ENCODE measurements around the gene SLC2A2. TPM values are rescaled to one million over a fixed set of nuclear protein-coding genes. Genes with fewer than 3 reads are reported as not detected.

SLC2A2 gene
- total RNA-seq, 1 experiment from 2014 or later = not detected

GRCh38 chr3:171023566-171023965 lies 3.0 kb downstream of the SLC2A2 start:
- TF ChIP-seq, protein P1, sequence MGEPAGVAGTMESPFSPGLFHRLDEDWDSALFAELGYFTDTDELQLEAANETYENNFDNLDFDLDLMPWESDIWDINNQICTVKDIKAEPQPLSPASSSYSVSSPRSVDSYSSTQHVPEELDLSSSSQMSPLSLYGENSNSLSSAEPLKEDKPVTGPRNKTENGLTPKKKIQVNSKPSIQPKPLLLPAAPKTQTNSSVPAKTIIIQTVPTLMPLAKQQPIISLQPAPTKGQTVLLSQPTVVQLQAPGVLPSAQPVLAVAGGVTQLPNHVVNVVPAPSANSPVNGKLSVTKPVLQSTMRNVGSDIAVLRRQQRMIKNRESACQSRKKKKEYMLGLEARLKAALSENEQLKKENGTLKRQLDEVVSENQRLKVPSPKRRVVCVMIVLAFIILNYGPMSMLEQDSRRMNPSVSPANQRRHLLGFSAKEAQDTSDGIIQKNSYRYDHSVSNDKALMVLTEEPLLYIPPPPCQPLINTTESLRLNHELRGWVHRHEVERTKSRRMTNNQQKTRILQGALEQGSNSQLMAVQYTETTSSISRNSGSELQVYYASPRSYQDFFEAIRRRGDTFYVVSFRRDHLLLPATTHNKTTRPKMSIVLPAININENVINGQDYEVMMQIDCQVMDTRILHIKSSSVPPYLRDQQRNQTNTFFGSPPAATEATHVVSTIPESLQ (CRISPR knock-in tag; IDR thresholded peaks at IDR 0.05) = no peak
- no peak for TF ChIP-seq AFF4 (CRISPR knock-in tag; IDR thresholded peaks at IDR 0.05; ENCODE audit: borderline replicate concordance)
- no peak for TF ChIP-seq HMGA2 (CRISPR knock-in tag; IDR thresholded peaks at IDR 0.05)
- TF ChIP-seq GRHL2 (CRISPR knock-in tag; IDR thresholded peaks at IDR 0.05; ENCODE audit: insufficient replicate concordance, severe bottlenecking) = no peak
- TF ChIP-seq, protein P2, sequence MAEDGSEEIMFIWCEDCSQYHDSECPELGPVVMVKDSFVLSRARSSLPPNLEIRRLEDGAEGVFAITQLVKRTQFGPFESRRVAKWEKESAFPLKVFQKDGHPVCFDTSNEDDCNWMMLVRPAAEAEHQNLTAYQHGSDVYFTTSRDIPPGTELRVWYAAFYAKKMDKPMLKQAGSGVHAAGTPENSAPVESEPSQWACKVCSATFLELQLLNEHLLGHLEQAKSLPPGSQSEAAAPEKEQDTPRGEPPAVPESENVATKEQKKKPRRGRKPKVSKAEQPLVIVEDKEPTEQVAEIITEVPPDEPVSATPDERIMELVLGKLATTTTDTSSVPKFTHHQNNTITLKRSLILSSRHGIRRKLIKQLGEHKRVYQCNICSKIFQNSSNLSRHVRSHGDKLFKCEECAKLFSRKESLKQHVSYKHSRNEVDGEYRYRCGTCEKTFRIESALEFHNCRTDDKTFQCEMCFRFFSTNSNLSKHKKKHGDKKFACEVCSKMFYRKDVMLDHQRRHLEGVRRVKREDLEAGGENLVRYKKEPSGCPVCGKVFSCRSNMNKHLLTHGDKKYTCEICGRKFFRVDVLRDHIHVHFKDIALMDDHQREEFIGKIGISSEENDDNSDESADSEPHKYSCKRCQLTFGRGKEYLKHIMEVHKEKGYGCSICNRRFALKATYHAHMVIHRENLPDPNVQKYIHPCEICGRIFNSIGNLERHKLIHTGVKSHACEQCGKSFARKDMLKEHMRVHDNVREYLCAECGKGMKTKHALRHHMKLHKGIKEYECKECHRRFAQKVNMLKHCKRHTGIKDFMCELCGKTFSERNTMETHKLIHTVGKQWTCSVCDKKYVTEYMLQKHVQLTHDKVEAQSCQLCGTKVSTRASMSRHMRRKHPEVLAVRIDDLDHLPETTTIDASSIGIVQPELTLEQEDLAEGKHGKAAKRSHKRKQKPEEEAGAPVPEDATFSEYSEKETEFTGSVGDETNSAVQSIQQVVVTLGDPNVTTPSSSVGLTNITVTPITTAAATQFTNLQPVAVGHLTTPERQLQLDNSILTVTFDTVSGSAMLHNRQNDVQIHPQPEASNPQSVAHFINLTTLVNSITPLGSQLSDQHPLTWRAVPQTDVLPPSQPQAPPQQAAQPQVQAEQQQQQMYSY (CRISPR knock-in tag; IDR thresholded peaks at IDR 0.05) = no peak
- no peak for TF ChIP-seq SOX15 (CRISPR knock-in tag; IDR thresholded peaks at IDR 0.05)
- no peak for TF ChIP-seq ZNF219 (CRISPR knock-in tag; IDR thresholded peaks at IDR 0.05; ENCODE audit: borderline replicate concordance)
- TF ChIP-seq, protein P3, sequence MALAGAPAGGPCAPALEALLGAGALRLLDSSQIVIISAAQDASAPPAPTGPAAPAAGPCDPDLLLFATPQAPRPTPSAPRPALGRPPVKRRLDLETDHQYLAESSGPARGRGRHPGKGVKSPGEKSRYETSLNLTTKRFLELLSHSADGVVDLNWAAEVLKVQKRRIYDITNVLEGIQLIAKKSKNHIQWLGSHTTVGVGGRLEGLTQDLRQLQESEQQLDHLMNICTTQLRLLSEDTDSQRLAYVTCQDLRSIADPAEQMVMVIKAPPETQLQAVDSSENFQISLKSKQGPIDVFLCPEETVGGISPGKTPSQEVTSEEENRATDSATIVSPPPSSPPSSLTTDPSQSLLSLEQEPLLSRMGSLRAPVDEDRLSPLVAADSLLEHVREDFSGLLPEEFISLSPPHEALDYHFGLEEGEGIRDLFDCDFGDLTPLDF (CRISPR knock-in tag; IDR thresholded peaks at IDR 0.05) = no peak
- no peak for TF ChIP-seq ZMAT4 (CRISPR knock-in tag; IDR thresholded peaks at IDR 0.05)
- TF ChIP-seq ZBTB21 (CRISPR knock-in tag; IDR thresholded peaks at IDR 0.05; ENCODE audit: borderline replicate concordance) = no peak
- no peak for TF ChIP-seq TCF7 (CRISPR knock-in tag; IDR thresholded peaks at IDR 0.05; ENCODE audit: low read depth)
- TF ChIP-seq EMX1 (CRISPR knock-in tag; IDR thresholded peaks at IDR 0.05) = no peak
- TF ChIP-seq NR1H2 (CRISPR knock-in tag; IDR thresholded peaks at IDR 0.05) = no peak
- no peak for TF ChIP-seq STAT6 (CRISPR knock-in tag; conservative IDR thresholded peaks at IDR 0.05; ENCODE audit: low read depth)
- TF ChIP-seq, protein P4, sequence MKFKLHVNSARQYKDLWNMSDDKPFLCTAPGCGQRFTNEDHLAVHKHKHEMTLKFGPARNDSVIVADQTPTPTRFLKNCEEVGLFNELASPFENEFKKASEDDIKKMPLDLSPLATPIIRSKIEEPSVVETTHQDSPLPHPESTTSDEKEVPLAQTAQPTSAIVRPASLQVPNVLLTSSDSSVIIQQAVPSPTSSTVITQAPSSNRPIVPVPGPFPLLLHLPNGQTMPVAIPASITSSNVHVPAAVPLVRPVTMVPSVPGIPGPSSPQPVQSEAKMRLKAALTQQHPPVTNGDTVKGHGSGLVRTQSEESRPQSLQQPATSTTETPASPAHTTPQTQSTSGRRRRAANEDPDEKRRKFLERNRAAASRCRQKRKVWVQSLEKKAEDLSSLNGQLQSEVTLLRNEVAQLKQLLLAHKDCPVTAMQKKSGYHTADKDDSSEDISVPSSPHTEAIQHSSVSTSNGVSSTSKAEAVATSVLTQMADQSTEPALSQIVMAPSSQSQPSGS (CRISPR knock-in tag; IDR thresholded peaks at IDR 0.05; ENCODE audit: borderline replicate concordance, low read depth) = no peak
- no peak for TF ChIP-seq JAZF1 (CRISPR knock-in tag; IDR thresholded peaks at IDR 0.05)
- Mint-ChIP-seq H3K27me3 (ENCODE audit: low read depth) (no peaks in the 10 kb centered on the region; the same call in 1 of the 2 replicates), H3K4me3 (no peak overlapping the region), H3K36me3 (no peaks in the 10 kb centered on the region), H3K4me1 (no peaks in the 10 kb centered on the region; the same call in 1 of the 2 replicates), H3K27ac (no peak overlapping the region), H3K9me3 (no peaks in the 10 kb centered on the region)
- POLR2A ChIA-PET = no interaction called here
- DNase-seq (ENCODE audit: low spot score) (no peak), ATAC-seq (no peak)
- CTCF ChIA-PET = no interaction called here
